Measurements from ENCODE around the gene ZWILCH.
"Not testable (repeated sequence)": the region's sequence is repeated elsewhere in the genome, so short reads cannot be mapped to it uniquely, and the experiment has no call there.

Gene ZWILCH

GRCh38 chr15:66587020-66587419 is 81.9 kb downstream of the ZWILCH start:
- no peak for DNase-seq

GRCh38 chr15:66587749-66588148 is 82.6 kb downstream of the ZWILCH start:
- DNase-seq = no peak

- no peak for DNase-seq
These were observed 83.4 kb downstream of the ZWILCH start for GRCh38 chr15:66588537-66588936.

GRCh38 chr15:66588971-66589370 is 83.8 kb downstream of the ZWILCH start:
- DNase-seq = no peak

DNA sequence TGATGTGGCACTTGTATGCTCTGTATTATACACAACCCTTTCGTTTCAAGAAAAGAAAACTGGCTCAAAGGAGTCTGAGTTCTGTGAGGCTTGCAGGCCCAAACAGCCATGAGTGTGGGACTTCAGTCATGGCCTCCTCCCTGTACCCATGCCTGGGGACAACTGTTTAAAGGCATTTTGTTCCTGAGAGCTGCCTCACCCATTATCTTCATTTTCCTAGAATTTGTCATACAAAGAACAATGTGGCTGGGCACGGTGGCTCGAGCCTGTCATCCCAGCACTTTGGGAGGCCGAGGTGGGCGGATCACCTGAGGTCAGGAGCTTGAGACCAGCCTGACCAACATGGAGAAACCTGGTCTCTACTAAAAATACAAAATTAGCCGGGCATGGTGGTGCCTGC is 84.3 kb downstream of the ZWILCH start:
- DNase-seq = not testable (repeated sequence)

DNA sequence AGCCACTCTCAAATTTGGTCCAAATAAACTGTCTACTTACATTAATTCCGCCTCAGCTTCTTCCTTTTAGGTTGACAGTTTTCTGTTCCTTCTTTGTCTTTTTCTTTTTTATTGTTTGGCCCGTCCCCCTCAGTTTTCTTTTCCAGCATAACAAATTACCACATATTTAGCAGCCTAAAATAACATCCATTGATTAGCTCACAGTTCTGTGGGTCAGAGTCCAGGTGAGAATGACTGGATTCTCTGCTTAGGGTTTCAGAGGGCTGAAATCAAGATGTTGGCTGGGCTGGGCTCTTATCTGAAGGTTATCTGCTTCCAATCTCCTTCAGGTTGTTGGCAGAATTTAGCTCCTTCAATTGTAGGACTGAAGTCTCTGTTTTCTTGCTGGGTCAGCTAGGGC is 85.3 kb downstream of the ZWILCH start:
- DNase-seq = no peak

GRCh38 chr15:66591322-66591862 is 86.3 kb downstream of the ZWILCH start:
- no peak for DNase-seq

GRCh38 chr15:66592505-66593218 is 87.5 kb downstream of the ZWILCH start:
- no peak for DNase-seq

GRCh38 chr15:66593219-66593780 is 88.2 kb downstream of the ZWILCH start:
- DNase-seq = no peak

DNA sequence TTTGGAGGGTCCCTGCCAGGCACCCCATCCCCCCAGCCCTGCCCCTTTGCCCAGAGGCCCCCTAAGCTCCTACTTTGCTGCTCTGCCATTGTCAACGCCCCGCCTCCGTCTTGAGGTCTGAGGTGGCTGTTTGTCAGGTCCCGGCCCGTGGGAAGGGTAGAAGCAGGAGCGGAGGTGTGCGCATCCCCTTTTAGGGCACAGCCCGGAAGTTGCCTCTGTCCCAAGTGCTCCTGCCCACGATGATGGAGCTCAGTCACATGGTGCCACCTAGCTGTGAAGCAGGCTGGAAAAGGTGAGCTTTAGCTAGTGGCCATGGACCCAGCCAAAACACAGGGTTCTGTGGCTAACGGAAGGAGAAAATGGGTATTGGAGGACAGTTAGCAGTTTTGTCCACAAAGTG is 89.2 kb downstream of the ZWILCH start:
- DNase-seq = no peak

DNA sequence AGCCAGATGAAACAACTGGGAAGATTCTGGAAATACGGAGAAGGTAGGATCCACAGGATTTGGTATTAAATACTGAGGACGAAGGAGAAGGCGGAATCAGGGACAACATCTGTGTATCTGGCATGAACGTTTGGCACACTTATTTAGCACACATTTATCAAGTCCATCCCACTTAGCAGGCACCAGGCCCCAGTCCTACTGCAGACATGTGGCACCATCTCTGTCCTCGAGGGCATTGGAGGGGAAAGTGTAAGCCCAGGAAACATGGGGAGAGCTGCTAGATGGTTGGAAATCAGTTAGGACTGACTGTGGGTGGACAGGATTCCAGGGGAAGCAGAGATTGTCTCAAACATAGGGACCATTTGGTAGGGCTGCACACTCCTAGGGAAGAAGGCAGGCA is 89.7 kb downstream of the ZWILCH start:
- DNase-seq = no peak

DNA sequence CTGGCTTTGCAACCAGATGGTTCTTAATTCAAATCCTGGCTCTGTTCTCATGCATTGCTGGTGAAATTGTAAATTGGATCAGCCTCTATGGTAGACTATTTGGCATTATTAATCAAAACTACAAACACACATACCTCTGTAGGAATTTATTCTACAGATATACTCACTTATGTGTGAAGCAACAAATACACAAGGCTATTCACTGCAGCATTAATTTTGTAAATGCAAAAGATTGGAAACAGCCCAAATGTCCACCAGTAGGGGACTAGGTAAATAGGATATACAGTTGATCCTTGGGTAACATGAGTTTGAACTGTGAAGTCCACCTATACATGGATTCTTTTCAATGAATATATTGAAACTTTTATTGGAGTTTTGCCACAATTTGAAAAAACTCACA is 90.2 kb downstream of the ZWILCH start:
- no peak for DNase-seq

- no peak for DNase-seq
These were observed 90.9 kb downstream of the ZWILCH start for GRCh38 chr15:66595931-66596545.

- DNase-seq = no peak
These were observed 93.1 kb downstream of the ZWILCH start for GRCh38 chr15:66598095-66598815.

Data from left hindlimb (tissue), 1 donor.